Measurements from ENCODE around the gene CD7. TPM values are rescaled to one million over a fixed set of nuclear protein-coding genes. Genes with fewer than 3 reads are reported as not detected.

CD7 gene
- total and polyA plus RNA-seq, 2 donors (not counting 3 experiments of a cell fraction or from before 2014, with no cell fraction given): not detected

DNA sequence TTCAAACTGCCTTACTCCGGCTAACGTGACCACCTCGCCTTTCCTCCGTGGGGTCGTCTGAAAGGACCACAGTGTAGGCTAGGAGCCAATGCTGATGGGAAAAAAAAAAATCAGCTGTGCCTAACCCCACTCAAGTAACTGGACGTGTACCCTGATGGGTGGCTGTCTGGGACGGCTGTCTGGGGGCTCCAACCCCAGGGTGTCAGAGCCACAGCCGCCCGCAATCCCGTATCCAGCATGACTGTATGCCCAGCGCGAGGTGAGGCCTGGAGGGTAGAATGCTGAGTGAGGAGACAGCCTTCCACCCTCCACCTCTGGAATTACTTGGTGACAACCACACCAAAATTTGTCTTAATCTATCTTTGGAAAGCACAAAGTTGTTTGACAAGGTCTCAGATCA lies 46.8 kb downstream of the CD7 start:
- no peaks in the 10 kb centered on the region for H3K9me1 ChIP-seq (replicated peaks; ENCODE audit: control insufficient read depth, extremely low read depth, insufficient read depth, low read length)
- ChIA-PET POLR2A (no interaction called here), CTCF (no interaction called here)
- peaks cover 8% of the 10 kb centered on the region for H4K20me1 ChIP-seq (replicated peaks; ENCODE audit: control insufficient read depth, extremely low read depth, insufficient read depth, low read length)
- peaks cover 76% of the 10 kb centered on the region for H3K79me2 ChIP-seq (ENCODE audit: control insufficient read depth, insufficient read depth, low read length)
- TF ChIP-seq POLR2A (IDR thresholded peaks at IDR 0.05; ENCODE audit: low read depth, low read length): no peak
- TF ChIP-seq GATA2 (IDR thresholded peaks at IDR 0.05; ENCODE audit: insufficient read depth, insufficient read length, low read depth, low read length): no peak
- no peak for TF ChIP-seq MYC (IDR thresholded peaks at IDR 0.05; ENCODE audit: low read depth, low read length)
- no peak for TF ChIP-seq EZH2 (IDR thresholded peaks at IDR 0.05; ENCODE audit: borderline replicate concordance, low read depth, low read length, severe bottlenecking)
- no peak for TF ChIP-seq JUN (IDR thresholded peaks at IDR 0.05; ENCODE audit: borderline replicate concordance, insufficient read depth, insufficient read length, low read depth)
- TF ChIP-seq, protein P1, sequence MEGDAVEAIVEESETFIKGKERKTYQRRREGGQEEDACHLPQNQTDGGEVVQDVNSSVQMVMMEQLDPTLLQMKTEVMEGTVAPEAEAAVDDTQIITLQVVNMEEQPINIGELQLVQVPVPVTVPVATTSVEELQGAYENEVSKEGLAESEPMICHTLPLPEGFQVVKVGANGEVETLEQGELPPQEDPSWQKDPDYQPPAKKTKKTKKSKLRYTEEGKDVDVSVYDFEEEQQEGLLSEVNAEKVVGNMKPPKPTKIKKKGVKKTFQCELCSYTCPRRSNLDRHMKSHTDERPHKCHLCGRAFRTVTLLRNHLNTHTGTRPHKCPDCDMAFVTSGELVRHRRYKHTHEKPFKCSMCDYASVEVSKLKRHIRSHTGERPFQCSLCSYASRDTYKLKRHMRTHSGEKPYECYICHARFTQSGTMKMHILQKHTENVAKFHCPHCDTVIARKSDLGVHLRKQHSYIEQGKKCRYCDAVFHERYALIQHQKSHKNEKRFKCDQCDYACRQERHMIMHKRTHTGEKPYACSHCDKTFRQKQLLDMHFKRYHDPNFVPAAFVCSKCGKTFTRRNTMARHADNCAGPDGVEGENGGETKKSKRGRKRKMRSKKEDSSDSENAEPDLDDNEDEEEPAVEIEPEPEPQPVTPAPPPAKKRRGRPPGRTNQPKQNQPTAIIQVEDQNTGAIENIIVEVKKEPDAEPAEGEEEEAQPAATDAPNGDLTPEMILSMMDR (IDR thresholded peaks at IDR 0.05; ENCODE audit: extremely low read depth in 1 of 2, insufficient read depth in 1 of 2, low read depth in 1 of 2, low read length in 2 of 2): no peak
- TF ChIP-seq FOS (IDR thresholded peaks at IDR 0.05; ENCODE audit: borderline replicate concordance, insufficient read depth, low read length): no peak
- no peak for TF ChIP-seq POLR2AphosphoS5 (IDR thresholded peaks at IDR 0.05; ENCODE audit: insufficient read depth, low read depth, low read length)
- TF ChIP-seq, protein P2, sequence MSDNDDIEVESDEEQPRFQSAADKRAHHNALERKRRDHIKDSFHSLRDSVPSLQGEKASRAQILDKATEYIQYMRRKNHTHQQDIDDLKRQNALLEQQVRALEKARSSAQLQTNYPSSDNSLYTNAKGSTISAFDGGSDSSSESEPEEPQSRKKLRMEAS (IDR thresholded peaks at IDR 0.05; ENCODE audit: insufficient read depth, insufficient read length): no peak
- BruUV-seq (replicated peaks): no TSS peak
- no peak for FAIRE-seq
- H3K36me3 ChIP-seq (ENCODE audit: control insufficient read depth in 2 of 2, extremely low read depth in 1 of 2, insufficient read depth in 2 of 2, low read length in 2 of 2): peaks cover 11 to 32% of the 10 kb centered on the region in 2 experiments
- peaks cover 26% of the 10 kb centered on the region for H3K4me1 ChIP-seq (ENCODE audit: control insufficient read depth, extremely low read depth, insufficient read depth, low read length)
- H3K4me2 ChIP-seq (ENCODE audit: insufficient read depth, low read length): no peak overlapping the region
- no peak overlapping the region for H2AFZ ChIP-seq (ENCODE audit: low read depth, low read length)
- no peak for DNase-seq (ENCODE audit: low read depth, low spot score)
- H3K9ac ChIP-seq (replicated peaks; ENCODE audit: extremely low read depth, insufficient read depth, low read length): no peak overlapping the region
- intact Hi-C loops (cut with micrococcal nuclease) (no loop called here), dilution Hi-C loops (cut with MboI; ENCODE audit: extremely low pct_ligation_motif_present, low sequenced_read_pairs) (no loop called here)
- H3K27me3 ChIP-seq (ENCODE audit: control insufficient read depth in 2 of 2, insufficient read depth in 2 of 2, low read length in 2 of 2): no peaks in the 10 kb centered on the region
- no peak overlapping the region for H3K4me3 ChIP-seq (replicated peaks in 1 of 3; ENCODE audit: insufficient read depth in 1 of 3, low read depth in 1 of 3, low read length in 3 of 3)
- H3K9me3 ChIP-seq (replicated peaks; ENCODE audit: control insufficient read depth, insufficient read depth, low read length): no peaks in the 10 kb centered on the region
- H3K27ac ChIP-seq (ENCODE audit: insufficient read depth, low read depth, low read length): no peak overlapping the region

Measured in endothelial cell of umbilical vein (primary cell).